DMS114 treated with DMSO at 0.1 percent for 48 hours (cell line): ENCODE measurements around the gene MTCL1.

Source experiments
- DNase-seq: peaks from one replicate; lab custom pipeline; 2025; ENCODE audit not compliant: unreplicated experiment; lab: John Stamatoyannopoulos, UW

MTCL1 gene

DNA sequence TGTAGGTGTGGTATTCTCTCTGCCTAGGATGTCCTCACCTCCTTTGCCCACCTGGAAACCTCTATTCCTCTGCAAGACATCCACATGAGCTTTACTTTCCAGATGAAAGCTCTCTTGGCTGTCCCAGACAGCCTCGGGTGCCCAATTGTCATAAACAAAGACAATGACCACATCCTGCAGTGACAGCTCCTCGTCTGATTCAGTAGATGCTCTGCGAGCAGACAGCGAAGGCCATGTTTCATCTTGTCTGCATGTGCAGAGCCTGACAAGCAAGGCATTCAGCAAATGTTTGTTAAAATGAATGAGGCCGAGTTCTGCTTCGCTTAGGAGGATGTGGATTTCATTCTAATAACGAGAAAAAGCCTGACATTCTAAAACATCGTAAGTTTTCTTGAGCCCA, 150.9 kb downstream of the MTCL1 start:
- no peak for DNase-seq

DNA sequence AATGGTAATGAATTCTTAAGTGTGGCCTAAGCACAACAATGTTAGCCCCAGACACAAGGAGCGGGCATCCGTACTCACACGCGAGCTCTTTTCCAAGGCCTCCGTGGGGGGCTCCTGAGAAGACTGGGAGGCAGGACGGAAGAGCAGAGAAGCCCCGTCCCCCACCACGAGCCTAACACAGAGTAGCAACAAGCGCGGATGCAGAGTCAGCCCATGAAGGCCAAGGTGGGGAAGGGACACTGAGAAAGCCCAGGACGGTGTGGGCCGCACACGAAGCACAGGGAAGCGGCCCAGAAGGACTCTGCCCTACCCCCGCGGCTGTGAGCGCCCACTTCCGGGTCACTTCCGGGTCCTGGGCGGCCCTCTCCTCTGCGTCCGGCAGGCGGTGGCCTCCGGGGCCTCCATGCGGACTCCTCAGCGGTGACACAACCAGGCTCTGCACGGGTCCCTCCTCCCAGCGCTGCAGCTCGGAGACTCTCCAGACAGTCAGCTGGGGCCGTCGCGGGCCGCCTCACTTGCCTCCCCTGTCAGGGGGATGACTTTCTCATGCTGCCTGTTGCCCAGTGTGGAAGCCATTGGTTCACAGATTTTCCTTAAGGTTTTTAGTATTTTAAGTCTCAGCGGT, 151.5 kb downstream of the MTCL1 start:
- no peak for DNase-seq

DNA sequence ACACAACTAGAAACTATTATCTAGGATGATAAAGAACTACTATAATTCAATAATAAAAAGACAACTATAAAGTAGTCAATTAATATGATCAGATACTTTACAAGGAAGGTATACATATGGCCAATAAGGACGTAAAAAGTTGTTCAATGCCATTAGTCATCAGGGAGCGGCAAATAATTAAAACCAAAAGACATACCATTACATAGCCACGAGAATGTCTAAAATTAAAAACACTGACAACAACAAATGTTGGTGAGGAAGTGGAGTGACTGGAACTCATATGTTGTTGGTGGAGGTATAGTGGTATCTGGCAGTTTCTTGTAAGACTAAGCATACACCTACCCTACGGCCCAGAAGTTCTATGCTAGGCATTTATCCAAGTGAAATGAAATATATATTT, 152.4 kb downstream of the MTCL1 start:
- DNase-seq, result no peak

- no peak for DNase-seq
Measured at GRCh38 chr18:8858888-8859511, 153.6 kb downstream of the MTCL1 start.

- DNase-seq, result no peak
Measured at GRCh38 chr18:8860845-8861642, 155.7 kb downstream of the MTCL1 start.

DNA sequence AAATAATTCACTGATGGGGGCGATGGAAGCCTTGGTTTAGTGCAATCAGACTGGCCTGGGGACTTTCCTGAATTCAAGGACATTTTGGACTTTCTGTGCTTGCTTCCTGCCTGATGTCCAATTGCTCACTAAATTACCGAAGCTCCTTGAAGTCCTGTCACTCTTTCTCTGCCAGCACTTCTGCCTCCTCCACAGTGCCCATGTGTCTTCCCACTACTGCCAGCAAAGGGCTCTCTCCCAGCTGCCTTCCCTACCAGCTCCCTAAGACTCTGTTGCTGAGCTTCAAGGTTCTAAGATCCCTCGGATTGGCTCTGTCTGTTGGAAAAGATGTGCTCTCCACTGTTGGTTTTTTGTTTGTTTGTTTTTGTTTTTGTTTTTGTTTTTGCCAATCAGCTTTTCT, 158.1 kb downstream of the MTCL1 start:
- DNase-seq, result no peak

DNA sequence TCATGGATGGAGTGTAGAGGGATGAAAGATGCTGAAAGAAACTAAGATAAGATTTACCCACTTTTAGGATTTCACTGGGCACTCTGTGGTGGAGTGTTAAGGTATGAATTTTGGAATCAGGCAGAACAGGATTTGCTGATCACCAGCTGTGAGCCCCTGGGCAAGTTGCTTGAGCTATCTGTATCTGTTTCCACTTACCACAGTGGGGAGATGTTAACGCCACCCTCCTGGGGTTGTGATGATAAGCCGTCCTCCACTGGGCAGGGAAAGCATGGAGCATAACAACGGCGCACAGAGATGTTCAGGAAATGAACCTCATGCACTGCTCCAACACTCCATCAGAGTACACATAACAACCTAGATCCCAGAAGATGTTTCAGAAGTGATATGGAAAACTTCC, 160.6 kb downstream of the MTCL1 start:
- DNase-seq, result no peak

- no peak for DNase-seq
Measured at GRCh38 chr18:8866679-8867078, 161.3 kb downstream of the MTCL1 start.

DNA sequence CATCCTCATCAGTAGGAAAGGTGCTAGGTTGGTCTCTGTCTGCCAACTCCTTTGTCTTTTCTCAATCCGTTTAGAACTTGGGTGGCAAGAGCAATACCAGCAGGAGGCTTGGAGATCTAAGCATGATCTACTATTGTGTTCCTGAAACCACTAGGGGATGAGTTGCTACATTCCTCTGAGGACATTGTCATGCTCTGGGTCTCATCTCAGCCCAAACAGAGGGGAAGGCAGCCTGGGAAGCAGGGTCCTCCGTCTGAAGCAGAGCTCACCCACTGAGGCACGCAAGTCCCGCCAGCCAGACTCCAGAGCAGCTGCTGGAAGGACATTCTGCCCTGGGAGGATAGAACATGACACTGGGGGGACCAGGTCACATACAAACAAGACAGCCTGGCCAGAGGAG, 162.9 kb downstream of the MTCL1 start:
- no peak for DNase-seq

DNA sequence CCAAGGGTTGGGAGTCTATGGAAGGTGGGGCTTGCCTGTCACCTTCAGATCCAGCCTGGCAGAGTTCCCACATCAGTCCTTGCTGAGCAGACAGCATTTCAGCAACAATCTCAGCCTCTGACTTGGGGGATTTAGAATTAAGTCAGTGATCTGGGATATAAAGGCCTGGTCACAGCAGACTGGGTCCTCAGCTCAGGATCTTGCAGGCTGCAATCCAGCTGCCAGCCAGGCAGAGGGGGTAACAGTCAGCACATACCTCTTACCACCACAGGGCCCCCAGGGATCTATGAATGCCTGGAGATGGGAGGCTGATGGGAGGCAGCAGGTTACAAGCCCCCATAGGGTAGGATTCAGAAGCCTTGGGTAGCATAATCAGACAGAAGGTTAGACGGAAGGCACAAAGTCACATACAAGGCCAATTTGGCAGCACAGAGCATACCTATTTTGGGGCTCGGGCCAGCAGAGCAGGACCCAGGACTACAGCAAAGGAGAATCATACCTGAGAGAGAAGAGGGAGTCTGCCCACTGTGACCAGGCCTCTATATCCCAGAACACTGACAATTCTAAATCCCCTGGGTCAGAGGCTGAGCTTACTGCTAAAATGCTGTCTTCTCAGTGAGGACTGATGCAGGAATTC, 163.5 kb downstream of the MTCL1 start:
- DNase-seq, result no peak

- DNase-seq, result no peak
Measured at GRCh38 chr18:8869696-8870095, 164.3 kb downstream of the MTCL1 start.

GRCh38 chr18:8870528-8870927, 165.2 kb downstream of the MTCL1 start:
- no peak for DNase-seq

DNA sequence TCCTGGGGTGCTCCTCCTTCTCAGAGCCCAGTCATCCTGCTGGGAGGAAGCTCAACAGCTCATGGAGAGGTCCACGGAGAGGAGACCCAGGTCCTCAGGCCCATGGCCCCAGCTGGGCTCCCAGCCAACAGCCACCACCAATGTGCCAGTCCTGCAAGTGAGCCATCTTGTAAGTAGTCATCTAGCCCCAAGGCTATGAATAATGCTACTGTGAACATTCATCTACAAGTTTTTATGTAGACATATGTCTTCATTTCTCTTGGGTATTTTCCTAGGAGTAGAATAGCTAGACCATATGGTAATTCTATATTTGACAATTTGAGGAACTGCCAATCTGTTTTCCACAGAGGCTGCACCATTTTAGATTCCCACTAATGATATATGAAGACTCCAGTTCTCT, 166.1 kb downstream of the MTCL1 start:
- DNase-seq, result no peak

- DNase-seq, result no peak
Measured at GRCh38 chr18:8874872-8875271, 169.5 kb downstream of the MTCL1 start.

DNA sequence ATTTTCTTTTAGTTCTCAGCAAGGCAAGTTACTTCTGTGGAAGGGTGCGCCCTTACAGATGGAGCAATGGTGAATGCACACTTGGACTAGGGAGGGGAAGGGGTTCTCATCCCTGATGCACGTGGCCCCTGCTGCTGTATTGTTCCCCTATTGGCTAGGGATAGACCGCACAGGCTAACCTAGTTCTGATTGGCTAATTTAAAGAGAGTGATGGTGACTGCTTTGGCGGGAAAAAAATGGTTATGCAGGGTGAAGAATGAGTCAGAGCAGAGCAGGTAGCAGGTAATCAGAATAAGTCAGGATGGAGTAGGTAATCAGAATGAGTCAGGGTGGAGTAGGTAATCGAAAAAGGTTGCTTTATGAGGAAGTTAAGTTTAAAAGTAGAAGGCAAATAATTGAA, 171.5 kb downstream of the MTCL1 start:
- no peak for DNase-seq

GRCh38 chr18:8881103-8881502, 175.7 kb downstream of the MTCL1 start:
- DNase-seq, result no peak
